Urinary bladder (tissue), 4 donors: ENCODE results near the gene LRRC32. TPM values are rescaled to one million over a fixed set of nuclear protein-coding genes. Genes with fewer than 3 reads are reported as not detected.

Source experiments
- DNase-seq: peaks from one replicate; pipeline ENCODE4 v3.0.0-alpha.2; 2015; ENCODE audit errors: extremely low spot score
- H3K27ac ChIP-seq: one replicate; pipeline ENCODE4 v1.5.1; 2013; ENCODE audit warnings: low read depth, mild to moderate bottlenecking, moderate library complexity
- H3K36me3 ChIP-seq: one replicate; pipeline ENCODE4 v1.6.1; 2013; ENCODE audit warnings: mild to moderate bottlenecking, moderate library complexity; ENCODE audit not compliant: insufficient read depth
- H3K4me1 ChIP-seq: one replicate; pipeline ENCODE4 v1.6.1; 2013; ENCODE audit warnings: mild to moderate bottlenecking, moderate library complexity; ENCODE audit not compliant: insufficient read depth
- H3K4me3 ChIP-seq: one replicate; pipeline ENCODE4 v1.5.1; 2013; ENCODE audit warnings: low read depth, low read length
- WGBS: extraction: QIAGEN DNeasy Blood & Tissue Kit; methylation state at CpG from one replicate; pipeline ENCODE4 v1.1.7; 2013; 5-methylcytosine and 5-hydroxymethylcytosine counted together
- polyA plus RNA-seq: library from polyadenylated mRNA; stranded (reverse); fragments of 200-250 nt; gene quantifications from one replicate; pipeline ENCODE4 v1.2.3, GENCODE V29; 2013
- total RNA-seq: library from RNA; depleted of rRNA; stranded (reverse); fragments of >200 nt; gene quantifications from one replicate; pipeline ENCODE4 v1.2.3, GENCODE V29; 2014
- donor health status: healthy with polysubstance abuse.
- donor health status: healthy.

Gene LRRC32
- total RNA-seq (16.3 TPM), polyA plus RNA-seq (65.6 TPM)

- H3K4me3 ChIP-seq: peak within 1 kb of the TSS; percentile 74
- DNase-seq: no peak
- H3K36me3 ChIP-seq: no peaks in the 10 kb centered on the region
- 3% methylated on average over 82 of the region's 82 CpGs for WGBS
- no peaks in the 10 kb centered on the region for H3K4me1 ChIP-seq
- peak within 1 kb of the TSS; percentile 16 for H3K27ac ChIP-seq
Measured at GRCh38 chr11:76670485-76671236, at the start of gene LRRC32. Gene LRRC32 (minus strand): TSS chr11:76670747. CDS start chr11:76665954, 4,793 bp downstream.

DNA sequence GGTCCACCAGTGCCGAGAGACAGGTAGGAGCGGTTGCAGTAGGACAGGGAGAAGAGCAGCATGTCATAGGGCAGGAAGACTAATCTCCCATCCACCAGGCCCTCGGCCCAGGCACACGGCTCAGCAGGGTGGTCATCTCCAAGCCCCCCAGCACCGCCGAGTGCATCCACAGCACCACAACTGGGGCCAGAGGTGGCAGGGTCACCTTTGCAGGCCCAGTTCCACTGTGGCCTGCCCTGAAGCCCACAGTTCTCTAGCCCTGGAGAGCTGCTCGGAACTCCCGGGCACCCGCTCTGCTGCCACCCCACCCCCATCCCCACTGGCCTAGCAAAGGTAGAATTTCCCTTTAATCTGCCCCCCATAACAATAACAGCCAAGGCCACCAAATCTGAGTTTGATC is 49.1 kb upstream of the LRRC32 start:
- DNase-seq: no peak
- no peaks in the 10 kb centered on the region for H3K36me3 ChIP-seq
- H3K4me3 ChIP-seq: no peak overlapping the region
- 97% methylated on average over 9 of the region's 9 CpGs for WGBS
- no peak overlapping the region for H3K27ac ChIP-seq
- no peaks in the 10 kb centered on the region for H3K4me1 ChIP-seq

GRCh38 chr11:76719281-76719680 is 48.7 kb upstream of the LRRC32 start:
- Histone ChIP-seq H3K4me3 (no peak overlapping the region), H3K4me1 (no peaks in the 10 kb centered on the region), H3K27ac (no peak overlapping the region), H3K36me3 (no peaks in the 10 kb centered on the region)
- DNase-seq: no peak
- WGBS: 83% methylated on average over 19 of the region's 19 CpGs

GRCh38 chr11:76717816-76718215 is 47.3 kb upstream of the LRRC32 start:
- Histone ChIP-seq H3K4me1 (no peaks in the 10 kb centered on the region), H3K36me3 (no peaks in the 10 kb centered on the region), H3K27ac (no peak overlapping the region), H3K4me3 (no peak overlapping the region)
- 92% methylated on average over 5 of the region's 5 CpGs for WGBS
- no peak for DNase-seq

GRCh38 chr11:76717369-76717768 is 46.8 kb upstream of the LRRC32 start:
- no peak for DNase-seq
- no peak overlapping the region for H3K27ac ChIP-seq
- H3K4me1 ChIP-seq: no peaks in the 10 kb centered on the region
- no peaks in the 10 kb centered on the region for H3K36me3 ChIP-seq
- H3K4me3 ChIP-seq: no peak overlapping the region
- 91% methylated on average over 4 of the region's 4 CpGs for WGBS

GRCh38 chr11:76716268-76716667 is 45.7 kb upstream of the LRRC32 start:
- no peak for DNase-seq
- Histone ChIP-seq H3K4me3 (no peak overlapping the region), H3K27ac (no peak overlapping the region), H3K36me3 (no peaks in the 10 kb centered on the region), H3K4me1 (no peaks in the 10 kb centered on the region)
- WGBS: 88% methylated on average over 9 of the region's 9 CpGs

DNA sequence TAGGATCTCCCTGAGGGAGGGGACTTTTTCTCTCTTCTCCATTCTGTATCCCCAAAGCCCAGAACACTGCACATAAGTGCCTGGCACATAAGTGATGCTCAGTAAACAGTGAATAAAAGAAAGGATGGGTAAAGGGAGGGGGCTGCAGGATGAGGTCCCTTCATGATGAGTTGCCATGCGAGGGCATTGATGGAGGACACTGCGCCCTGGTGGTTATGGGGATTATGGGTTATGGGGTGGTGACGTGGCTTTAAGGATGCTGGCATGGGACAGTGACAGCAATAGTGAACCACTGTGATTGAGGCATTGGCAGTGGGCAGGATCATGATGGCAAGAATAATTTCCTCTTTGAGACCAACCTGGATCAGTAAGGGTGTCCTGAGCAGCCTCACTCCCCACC is 43.9 kb upstream of the LRRC32 start:
- DNase-seq: no peak
- Histone ChIP-seq H3K4me1 (no peaks in the 10 kb centered on the region), H3K4me3 (no peak overlapping the region), H3K36me3 (no peaks in the 10 kb centered on the region), H3K27ac (no peak overlapping the region)
- 84% methylated on average over 3 of the region's 3 CpGs for WGBS

DNA sequence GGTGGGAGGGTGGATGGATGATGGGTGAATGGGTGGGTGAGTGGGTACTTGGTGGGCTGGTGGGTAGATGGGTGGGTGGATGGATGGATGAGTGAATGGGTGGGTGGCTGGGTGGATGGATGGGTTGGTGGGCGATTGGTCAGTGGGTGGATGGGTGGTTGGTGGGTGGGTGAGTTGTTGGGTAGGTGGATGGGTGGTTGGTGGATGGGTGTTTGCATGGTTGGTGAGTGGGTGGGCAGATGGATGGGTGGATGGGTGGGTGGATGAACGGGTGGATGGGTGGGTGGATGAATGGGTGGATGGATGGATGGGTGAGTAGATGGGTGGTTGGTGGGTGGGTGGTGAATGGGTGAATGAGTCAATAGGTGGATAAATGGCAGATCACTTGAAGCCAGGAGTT is 43.0 kb upstream of the LRRC32 start:
- Histone ChIP-seq H3K4me3 (no peak overlapping the region), H3K36me3 (no peaks in the 10 kb centered on the region), H3K27ac (no peak overlapping the region), H3K4me1 (no peaks in the 10 kb centered on the region)
- no peak for DNase-seq
- 79% methylated on average over 2 of the region's 2 CpGs for WGBS

DNA sequence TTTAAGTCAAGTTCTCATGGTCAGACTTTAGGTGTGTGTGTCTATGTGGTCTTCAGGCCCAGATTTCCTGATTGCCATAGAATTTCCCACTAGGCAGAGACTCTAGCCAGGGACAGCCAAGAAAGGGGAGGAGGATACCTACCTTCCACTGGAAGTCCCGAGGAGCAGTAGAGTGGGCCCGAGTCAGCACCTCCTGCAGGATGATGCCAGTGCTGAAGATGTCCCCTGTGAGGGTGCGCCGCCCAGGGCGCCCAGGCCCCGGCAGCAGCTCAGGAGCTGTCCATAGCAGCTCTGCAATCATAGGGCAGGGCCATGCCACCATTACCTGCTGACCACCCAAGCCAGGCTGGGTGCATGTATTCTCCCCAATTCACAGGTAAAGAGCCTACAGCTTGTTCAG is 41.6 kb upstream of the LRRC32 start:
- H3K36me3 ChIP-seq: no peaks in the 10 kb centered on the region
- no peaks in the 10 kb centered on the region for H3K4me1 ChIP-seq
- 95% methylated on average over 6 of the region's 6 CpGs for WGBS
- no peak overlapping the region for H3K27ac ChIP-seq
- no peak overlapping the region for H3K4me3 ChIP-seq
- no peak for DNase-seq

- Histone ChIP-seq H3K4me1 (no peaks in the 10 kb centered on the region), H3K4me3 (no peak overlapping the region), H3K36me3 (no peaks in the 10 kb centered on the region), H3K27ac (no peak overlapping the region)
- DNase-seq: no peak
- WGBS: 96% methylated on average over 4 of the region's 4 CpGs
Measured at GRCh38 chr11:76709756-76710155, 39.2 kb upstream of the LRRC32 start.

DNA sequence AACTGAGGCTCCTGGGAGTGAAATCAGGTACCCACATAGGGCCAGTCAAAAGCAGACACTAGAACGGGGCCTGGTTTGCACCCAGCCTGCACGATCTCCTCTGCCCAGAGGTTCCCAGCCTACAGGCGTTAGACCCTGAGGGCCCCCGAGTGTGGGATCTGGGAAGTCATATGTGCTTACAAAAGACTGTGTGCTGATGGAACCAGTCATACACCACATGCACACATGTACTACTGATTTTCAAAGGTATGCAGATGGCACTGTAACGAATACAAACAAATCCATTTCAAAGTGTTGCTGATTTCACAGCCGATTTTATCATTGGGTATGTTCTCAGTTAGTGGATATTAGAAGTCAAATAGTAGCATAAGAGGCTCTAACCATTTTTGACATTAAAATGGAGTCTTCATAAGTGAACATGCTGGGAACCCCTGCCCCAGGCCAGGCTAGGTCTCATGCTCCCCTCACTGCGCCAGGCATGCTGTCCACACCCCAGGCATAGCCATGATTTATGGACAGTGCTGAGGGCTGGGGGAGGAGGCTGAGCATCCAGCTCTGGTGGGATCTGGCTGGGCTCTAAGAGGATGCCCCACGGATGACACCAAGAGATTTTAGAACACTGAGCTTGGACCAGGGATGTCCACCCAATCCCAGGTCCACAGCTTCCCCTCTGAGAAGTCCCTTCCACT is 38.6 kb upstream of the LRRC32 start:
- no peak overlapping the region for H3K4me3 ChIP-seq
- no peaks in the 10 kb centered on the region for H3K4me1 ChIP-seq
- no peak for DNase-seq
- 74% methylated on average over 8 of the region's 8 CpGs for WGBS
- no peak overlapping the region for H3K27ac ChIP-seq
- H3K36me3 ChIP-seq: no peaks in the 10 kb centered on the region

GRCh38 chr11:76707293-76707825 is 36.8 kb upstream of the LRRC32 start:
- no peak overlapping the region for H3K4me3 ChIP-seq
- DNase-seq: no peak
- WGBS: 86% methylated on average over 13 of the region's 13 CpGs
- H3K36me3 ChIP-seq: no peaks in the 10 kb centered on the region
- H3K4me1 ChIP-seq: no peaks in the 10 kb centered on the region
- H3K27ac ChIP-seq: no peak overlapping the region

DNA sequence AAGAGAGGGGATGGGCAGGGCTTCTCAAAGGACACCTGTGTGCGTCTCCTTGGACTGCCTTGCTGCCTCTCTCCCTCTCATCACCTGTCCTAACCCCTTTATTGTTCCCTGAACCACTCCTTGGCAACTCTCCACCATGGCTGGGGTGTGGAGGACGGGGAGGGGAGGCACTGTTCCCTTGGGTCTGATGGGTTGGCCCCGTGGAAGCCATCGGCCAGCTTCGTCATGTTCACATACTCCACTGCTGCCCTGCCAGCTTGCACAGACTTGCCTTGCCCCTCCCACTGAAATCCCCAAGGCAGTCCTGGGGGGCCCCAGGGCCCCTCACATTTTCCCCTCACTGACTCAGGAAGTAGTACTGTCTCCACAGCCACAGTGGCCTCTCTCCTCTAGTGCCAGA is 36.1 kb upstream of the LRRC32 start:
- Histone ChIP-seq H3K4me1 (no peaks in the 10 kb centered on the region), H3K27ac (no peak overlapping the region), H3K4me3 (no peak overlapping the region), H3K36me3 (no peaks in the 10 kb centered on the region)
- no peak for DNase-seq
- 86% methylated on average over 5 of the region's 5 CpGs for WGBS

- no peak overlapping the region for H3K4me3 ChIP-seq
- DNase-seq: no peak
- no peaks in the 10 kb centered on the region for H3K36me3 ChIP-seq
- H3K27ac ChIP-seq: no peak overlapping the region
- WGBS: 94% methylated on average over 5 of the region's 5 CpGs
- H3K4me1 ChIP-seq: no peaks in the 10 kb centered on the region
Measured at GRCh38 chr11:76705826-76706225, 35.3 kb upstream of the LRRC32 start.
